ENCODE results near the gene TMEM88.
A peak's percentile ranks its signal among the peaks of the same experiment; 100 is the strongest.

Gene TMEM88

DNA sequence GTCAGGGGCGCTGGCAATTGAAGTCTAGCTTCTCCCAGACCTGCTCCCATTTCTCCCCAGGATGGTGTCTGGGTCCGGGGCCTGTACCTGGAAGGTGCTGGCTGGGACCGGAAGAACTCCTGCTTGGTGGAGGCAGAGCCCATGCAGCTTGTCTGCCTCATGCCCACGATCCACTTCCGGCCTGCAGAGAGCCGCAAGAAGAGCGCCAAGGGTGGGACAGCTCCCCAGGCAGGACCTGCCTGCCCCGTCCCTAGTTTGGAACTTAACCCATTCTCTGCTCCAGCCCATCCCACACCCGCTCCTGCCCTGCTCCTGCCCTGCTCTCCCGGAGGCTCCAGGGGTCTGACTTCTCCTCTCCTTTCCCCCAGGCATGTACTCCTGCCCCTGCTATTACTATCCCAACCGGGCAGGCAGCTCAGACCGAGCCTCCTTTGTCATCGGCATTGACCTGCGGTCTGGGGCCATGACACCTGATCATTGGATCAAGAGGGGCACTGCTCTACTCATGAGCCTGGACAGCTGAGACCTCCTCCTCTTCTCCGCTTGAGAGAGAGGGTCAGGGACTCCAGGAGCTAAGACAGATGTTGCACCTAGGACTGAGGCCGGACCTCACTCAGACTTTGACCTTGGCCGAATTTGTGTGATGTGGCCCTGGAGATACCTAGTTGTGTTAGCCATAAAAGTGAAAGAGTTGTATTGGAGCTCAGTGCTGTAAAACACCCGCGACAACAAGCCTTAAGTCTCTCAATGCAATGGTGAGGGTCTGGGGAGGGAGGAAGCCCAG is 21.7 kb upstream of the TMEM88 start:
- DNase-seq (ENCODE audit: low read depth in 2 of 2) = no peak

DNA sequence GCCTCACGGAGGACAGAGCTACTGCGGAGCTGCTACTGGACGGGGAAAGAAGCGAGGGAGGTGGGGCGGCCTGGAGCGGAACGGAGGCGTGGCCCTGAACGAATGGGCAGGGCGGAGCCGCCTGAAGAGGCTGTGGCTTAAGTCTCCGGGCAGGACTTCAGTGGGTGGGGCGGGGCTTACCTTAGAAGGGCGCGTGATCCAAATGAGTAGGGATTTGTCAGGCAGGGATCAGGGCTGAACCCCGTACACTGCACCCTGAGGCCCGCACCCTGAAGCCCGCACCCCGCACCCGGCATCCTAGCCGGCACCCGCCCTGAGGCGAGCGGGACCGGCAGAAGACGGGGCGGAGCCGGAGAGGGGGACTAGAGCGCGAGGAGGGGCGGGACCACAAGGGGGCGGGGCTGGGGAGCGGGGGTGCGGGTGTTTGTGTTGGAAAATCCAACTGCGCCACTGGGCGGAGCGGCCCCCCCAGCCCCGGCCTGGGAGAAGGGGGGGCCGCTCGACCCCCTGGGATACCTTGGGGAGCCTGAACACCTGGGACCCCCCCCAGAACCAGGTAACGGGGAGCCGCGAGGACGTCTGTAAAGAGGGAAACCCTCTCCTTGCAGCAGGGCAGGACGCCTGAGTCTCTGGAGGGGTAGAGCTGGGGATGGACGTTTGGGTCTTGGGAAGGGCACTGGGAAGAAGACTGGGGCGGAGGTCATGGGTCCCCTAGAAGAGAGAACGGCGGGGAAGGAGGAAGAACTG is 20.9 kb upstream of the TMEM88 start, which contains the start of gene KDM6B:
Gene KDM6B, plus strand, starts transcription at position 423 of the 747 bp plus-strand sequence. CDS start 11,338 bp downstream, outside the sequence.
- DNase-seq (ENCODE audit: low read depth in 2 of 2) = peak; percentile 80 to 81

DNA sequence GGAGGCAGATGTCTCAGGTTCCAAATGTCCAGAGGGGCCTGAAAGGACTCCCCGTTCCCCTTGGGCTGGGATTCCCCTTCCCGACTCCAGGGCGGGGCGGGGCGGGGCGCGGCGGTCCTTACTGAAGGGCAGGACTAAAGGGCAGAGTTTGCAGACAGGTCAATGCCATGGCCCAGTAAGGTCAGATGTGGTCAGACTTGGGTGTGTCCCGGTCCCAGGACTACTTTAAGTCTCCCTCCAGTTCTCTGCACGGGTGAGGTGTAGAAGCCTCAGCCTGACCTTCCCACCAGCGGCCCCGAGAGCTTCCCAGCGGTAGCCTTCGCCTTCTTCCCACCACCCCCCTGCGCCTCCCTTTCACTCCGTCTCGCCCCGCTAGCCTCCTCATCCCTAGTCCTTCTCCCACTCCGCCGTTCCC is 20.3 kb upstream of the TMEM88 start:
- DNase-seq (ENCODE audit: low read depth in 2 of 2) = peak in 1 of 2 donors; percentile 34

DNA sequence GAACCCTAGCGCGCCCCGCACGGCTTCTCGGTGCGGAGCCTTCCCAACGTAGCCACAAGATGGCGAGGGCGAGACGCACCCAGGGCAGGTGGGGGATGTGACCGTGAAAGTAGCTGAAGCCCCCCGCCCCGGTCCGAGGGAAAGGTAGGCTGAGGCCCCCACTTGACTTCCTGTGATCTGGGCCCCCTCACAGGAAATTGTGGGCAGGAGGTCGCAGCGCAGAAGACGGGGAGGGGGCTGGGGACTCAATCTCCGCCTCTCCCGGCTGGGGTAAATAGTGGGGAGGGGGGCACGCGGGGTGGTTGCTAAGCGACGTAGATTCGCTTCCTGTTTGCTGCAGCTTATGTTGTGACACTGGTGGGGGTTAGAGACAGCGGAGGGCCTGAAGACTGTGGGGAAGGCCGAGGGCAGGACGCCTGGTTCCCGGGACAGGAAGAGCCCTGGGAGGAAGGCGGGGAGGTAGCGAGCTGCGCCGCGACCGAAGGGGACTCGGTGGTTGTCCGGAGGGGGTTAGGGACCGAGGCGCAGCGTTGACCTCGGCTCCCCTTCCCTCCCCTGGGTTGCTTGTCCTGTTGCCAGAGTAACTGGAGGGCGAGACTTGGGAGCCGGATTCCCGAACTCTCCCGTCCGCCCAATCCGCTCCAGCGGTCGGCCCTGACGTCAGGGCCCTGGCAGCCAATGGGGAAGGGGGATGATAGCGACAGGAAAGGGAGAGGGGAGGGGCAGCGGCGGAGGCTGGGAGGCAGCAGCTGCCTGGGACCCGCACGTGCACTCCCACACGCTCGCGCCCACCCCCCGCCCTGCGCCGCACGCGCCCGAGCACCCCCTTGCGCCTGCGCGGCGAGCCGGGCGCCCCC is 19.7 kb upstream of the TMEM88 start:
- peak; percentile 88 to 89 for DNase-seq (ENCODE audit: low read depth in 2 of 2)

DNA sequence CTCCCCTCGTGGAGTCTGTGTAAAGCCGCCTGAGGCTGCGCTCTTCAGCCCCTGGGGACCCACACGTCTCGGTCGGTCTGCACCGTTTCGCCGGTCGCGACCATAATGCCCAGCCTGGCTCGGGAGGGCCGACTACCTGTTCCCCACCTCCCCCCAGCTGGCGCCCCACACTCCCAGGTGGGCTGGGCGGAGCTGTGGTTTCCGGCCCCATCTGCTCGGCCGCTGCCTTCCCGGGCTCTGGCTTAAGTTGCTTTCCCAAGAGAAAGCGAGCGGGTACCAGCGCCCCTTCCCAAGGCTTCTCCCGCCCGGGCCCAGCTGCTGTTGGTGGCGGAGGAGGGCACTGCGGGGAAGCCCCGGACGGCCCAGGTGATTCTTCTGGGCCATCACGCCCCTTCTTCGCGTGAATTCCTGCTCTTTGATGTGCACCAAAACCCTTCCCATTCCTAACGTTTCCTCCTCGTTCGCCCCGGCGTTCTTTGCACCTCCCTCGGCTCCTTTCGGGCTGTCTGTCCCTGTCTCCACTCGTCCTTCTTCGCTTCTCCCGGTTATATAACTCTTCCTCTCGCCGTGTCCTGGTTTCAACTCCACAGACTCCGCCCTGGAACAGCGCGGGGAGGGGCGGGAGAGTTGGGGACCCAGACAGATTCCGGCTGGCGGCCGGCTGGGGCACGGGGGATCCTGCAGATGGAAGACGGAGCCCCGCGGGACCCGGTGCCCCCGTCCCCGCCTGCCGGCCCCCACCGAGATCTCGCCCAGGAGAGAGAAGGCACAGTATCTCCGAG is 18.9 kb upstream of the TMEM88 start:
- peak in 1 of 2 donors; percentile 30 for DNase-seq (ENCODE audit: low read depth in 2 of 2)

DNA sequence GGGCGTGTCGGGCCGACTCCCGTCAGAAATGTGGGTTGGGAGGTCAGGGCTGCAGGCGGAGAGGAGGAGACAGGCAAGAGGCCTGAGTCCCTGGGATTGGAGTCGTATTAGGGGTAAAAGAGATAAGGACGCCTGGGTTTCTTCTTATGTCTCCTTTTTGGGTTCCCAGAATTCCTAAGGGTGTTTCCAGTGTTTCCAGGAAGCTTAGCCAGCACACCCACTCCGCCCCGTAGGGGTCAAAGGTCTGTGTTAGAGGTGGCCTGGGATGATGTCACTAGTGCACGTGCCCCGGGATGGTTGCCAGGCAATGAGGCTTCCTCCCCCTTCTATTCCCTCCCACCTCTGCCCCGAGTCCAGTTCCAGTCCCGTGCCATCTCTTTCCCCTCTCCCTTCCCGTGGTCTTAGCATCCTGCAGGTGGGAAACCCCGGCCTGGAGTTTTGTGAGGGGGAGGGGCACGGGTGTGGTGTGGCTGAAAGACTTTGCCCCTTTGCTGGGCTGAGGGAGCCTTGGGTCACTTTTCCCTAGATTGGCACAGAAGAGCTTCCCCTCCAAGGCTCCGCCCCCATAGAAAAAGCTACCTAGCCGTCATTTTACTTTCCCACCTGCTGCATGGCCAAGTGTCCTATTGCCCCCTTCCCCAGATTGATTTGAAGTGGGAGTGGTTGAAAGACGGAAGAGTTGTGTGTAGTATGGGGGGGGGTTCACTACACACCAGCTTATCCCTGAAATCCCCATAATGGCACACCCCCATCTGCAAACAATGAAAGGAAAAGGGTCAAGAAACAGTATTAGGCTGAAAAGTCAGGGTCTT is 18.1 kb upstream of the TMEM88 start:
- peak in 1 of 2 donors; percentile 61 for DNase-seq (ENCODE audit: low read depth in 2 of 2)

DNA sequence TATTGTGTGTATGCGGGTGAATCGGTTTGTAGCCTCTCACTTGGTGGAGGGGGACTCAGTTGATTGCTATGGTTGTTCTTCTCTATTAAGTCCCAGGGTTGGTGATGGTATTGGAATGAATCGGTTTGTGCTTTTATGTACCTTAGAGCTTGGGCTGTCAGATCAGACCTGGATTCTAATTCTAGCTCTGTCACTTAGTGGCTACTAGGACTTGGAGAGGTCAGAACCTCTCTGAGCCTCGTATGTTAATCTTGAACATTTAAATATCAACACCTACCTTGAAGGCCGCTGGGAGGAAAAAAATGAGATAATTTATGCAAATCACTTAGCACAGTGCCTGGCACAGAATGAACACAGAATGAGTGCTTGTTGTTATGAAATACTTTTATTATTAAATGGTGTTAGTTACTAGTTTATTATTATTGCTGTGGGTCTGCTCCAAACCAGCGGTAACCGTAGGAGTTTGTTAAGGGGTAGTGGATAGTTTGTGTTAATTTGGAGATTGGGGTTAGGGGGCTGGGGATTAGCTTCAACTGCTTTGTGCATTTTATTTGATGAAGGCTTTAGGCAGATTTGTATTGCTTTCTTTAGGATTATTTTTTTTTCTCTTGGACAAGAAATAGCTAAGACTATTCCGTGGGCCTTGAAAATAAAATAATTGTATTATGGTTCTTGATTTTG is 17.3 kb upstream of the TMEM88 start:
- no peak for DNase-seq (ENCODE audit: low read depth in 2 of 2)

DNA sequence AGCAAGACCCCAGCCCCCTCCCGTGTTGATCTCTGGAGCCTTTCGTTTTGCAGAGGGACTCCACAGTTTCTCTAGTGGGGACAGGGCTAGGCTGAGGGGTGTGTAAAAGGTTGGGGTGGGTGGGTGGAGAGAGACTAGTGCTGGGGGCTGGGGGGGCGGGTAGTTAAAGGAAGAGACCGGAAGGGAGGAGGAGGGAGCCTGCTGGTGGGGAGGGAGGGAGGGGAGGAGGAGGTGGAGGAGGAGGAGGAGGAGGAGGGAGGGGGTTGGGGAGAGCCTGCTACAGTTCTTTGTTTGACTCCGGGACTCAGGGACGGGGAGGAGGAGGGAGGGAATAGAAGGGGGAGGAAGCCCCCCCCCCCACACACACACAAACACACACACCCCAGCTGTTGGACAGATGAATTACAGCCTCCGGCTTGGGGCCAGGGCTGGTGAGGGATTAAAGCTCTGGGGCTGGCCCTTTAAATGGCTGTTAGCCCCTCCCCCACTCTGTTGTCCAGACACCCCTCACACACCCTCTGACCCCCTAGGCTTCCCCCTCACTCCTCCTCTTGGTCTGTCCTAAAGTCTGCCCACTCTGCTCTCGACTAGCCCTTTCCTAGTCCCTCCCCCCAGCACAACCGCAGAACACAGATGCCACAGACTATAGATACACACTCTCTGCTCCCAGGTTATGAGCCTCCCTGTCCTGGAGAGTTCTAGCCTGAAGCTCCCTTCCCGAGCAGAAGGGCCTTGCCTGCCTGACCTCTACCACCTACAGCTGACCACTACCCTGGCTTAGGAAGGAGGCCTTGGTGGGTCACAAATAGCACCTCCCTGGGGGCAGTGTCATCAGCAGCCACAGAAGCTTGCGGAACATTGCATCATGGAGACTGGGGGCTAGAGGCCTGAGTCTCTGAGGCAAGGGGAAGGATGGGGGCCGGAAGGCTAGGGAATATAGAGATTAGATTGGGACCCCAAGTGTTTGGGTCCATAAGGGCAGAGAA is 16.5 kb upstream of the TMEM88 start:
- no peak for DNase-seq (ENCODE audit: low read depth in 2 of 2)

DNA sequence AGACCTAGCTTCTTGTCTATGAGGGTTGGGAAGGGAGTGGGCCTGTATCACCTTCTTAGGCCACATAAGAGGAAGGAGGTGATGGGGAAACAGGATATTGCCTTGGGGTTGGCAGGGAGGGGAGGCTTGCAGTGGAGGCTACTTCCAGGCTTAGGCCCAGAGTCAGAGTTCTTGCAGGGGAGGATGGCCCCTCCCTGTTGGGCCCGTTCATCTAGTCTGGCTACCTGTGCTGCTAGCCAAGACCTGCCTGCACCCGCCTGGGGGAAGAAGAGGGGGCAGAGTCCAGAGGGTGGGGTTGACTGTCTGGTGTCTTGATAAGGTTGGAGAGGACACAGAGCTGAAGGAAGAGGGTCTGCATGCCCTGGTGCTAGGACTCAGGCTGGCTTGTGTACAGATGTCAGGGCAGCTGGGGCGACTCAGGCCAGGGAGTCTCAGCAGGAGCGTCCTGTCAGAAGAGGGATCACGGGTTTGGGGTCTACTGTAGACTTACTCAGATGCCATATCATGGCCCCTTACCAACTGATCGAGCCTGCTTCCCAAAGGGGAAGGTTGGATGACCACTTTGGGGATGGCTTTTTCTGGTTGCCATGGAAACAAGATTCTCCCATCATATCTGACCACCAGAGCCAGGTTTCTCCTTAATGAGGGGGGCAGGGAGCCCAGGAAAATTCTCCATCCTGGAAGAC is 15.5 kb upstream of the TMEM88 start:
- DNase-seq (ENCODE audit: low read depth in 2 of 2) = no peak

DNA sequence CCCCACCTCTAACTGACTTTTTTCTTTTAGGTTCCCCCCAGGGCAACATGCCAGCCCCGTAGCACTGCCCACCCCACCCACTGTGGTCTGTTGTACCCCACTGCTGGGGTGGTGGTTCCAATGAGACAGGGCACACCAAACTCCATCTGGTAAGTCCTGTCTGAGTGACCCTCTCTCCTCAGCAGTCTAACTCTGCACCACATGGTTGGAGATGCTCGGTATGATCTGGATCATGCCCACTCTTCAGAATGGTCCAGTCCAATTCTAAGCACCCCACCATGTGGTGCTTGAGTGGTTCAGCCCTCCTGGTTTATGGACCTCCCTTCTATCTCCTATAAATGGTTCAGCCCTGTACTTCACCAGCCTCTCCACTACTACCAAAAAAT is 15.0 kb upstream of the TMEM88 start:
- no peak for DNase-seq (ENCODE audit: low read depth in 2 of 2)

DNA sequence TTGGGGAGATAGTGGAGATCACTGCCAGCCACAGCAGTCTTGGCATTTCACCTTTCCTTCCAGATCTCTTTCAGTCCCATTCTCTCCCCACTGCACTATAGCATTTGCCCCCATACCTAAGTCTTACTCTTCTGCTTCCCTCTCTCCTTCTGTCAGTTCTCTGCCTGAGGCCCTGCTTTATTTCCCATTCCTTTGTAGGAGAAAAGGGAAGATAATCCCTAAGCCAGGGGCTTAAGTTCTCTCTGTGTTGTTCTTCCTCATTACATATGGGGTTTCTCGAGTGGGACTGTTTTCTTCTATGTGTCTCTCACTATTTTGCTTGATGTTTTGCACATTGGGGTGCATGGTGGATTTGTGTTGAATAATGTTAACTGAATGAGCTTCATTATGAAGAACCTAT is 14.4 kb upstream of the TMEM88 start:
- no peak for DNase-seq (ENCODE audit: low read depth in 2 of 2)

DNA sequence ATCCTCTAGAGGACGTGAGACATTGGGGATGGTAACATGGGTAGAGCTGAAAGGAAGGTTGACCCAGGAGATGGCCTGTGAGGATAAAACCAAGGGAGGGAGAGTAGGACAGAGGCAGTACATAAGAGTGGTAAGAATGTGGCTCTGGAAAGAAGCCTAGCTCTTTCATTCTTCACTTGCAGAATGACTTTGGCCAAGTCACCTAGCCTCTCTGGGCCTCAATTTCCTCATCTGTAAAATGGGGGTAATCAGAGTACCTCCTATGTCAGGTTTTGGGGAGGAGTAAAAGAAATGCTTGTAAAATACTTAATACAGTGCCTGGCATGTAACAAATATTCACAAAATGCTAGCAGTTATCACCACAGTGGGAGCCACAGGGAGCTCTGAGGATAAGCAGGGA is 14.0 kb upstream of the TMEM88 start:
- DNase-seq (ENCODE audit: low read depth in 2 of 2) = no peak

DNA sequence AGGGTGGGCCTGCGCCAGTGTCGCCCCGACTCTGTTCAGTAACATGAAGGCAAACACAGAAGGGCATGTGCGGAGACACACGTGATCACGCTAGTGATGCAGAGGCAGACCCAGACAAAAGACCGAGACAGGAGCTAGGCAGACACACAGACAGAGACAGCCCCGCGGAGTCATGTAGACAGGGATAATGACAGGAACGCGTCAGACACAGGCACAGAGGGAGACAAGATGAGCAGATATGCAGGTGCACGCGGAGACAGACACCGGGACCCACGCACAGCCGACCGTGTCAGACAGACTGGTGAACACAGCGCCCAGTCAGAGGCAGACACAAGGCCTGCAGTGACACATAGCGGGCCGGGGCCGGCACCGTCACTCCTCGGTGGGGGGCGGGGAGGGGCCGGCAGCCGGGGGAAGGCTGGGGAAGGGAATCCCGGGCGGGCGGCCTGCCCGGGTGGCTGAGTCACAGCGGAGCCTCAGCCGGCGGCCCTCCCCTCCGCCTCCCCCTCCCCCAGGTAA is 13.4 kb upstream of the TMEM88 start:
- peak; percentile 89 for DNase-seq (ENCODE audit: low read depth in 2 of 2)

DNA sequence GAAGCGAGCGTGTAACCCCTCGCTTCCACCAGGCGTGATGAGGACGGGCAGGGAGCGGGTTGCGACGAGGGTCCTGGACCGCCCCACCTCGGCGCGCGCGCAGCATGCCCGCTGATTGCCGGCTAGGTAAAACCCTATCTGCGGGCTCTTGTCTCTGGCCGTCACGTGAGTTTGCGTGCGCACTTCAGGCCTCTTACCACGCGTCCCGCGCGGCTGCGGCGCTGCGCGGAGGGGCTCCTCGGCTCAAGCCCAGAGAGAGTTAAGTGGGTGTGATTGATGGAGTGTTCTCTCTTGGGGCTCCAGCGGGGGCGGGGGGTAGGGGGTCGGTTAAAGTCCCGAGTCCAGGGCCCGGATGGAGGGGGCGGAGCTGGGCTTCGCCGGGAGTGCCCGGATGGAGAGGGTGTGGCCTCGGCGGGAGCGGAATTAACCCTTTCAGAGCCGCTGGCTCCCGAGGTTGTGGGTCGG is 12.9 kb upstream of the TMEM88 start:
- peak; percentile 74 to 75 for DNase-seq (ENCODE audit: low read depth in 2 of 2)

DNA sequence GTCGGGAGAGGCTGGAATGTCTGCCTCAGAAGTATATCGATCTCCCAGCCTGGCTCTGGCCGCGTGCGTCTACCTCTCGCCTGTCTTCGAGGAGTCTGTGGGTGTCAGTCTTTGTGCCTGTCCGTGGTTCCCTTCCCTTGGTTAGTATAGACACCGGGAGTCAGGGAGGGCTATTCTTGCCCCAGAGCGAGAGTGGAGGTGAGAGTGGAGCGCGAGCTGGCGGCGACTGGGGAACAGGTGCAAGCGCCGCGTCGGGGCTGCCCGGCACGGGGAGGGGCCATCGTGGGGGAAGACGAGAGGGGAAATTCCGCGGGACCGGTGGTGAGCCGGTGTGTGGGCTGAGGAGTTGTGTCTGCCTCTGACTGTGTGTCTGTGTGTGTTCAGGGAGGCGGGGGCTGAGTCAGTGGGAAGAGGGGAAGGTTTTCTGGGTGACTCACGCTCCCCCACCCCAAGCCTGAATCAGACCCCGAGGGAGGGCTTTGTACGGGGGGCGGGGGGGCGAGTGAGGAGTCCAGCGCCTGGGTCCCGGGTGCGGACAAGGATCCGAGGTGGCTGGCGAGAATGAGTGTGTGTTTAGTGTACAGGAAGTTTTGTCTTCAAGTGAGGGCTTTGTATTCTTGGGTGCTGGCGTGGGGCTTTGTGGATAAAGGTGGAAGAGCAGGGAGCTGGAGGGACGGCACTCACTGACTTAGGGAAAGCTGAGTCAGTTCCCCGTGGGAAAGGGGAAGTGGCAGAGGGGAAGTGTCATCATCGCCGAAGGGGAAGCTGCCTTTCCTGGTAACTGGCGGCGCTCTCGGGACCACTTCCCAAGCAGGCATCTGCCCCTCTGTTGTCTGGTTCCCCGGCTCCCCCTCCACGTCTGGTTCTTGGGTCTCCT is 12.2 kb upstream of the TMEM88 start:
- DNase-seq (ENCODE audit: low read depth in 2 of 2) = peak; percentile 94 to 95

DNA sequence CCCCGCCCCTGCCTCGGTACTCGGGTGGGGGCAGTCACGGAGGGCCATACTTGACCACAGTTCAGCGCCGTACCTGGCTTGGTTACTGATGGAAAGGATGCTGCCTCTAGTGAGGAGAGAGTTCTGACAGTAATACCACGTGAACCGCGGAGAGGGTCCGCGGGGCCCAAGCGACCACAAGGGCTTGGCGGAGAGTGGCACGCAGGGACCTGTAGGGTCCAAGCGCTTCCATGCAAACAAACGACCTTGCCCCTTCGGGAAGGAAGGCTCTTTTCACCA is 11.7 kb upstream of the TMEM88 start:
- DNase-seq (ENCODE audit: low read depth in 2 of 2) = no peak
